Lower lobe of right lung (tissue), 2 donors: ENCODE results near the gene RASSF5. TPM values are rescaled to one million over a fixed set of nuclear protein-coding genes. Genes with fewer than 3 reads are reported as not detected.

Experiments used
- ATAC-seq, 2 donors: fragments of 200-7000 bp; cut with Tn5 transposase; one replicate each; pipeline ENCODE4 v1.9.1; 2020 to 2022; ENCODE audit warnings: mild to moderate bottlenecking in 2 of 2, moderate library complexity in 2 of 2
- DNase-seq: peaks from one replicate; pipeline ENCODE4 v3.0.0-alpha.2; 2020
- H3K27ac ChIP-seq: fragments of 200-600 bp; one replicate; pipeline ENCODE4 v1.8.0; 2022
- H3K27me3 ChIP-seq: fragments of 200-600 bp; one replicate; pipeline ENCODE4 v1.8.0; 2022; ENCODE audit warnings: low read depth
- H3K36me3 ChIP-seq: fragments of 200-600 bp; one replicate; pipeline ENCODE4 v1.8.0; 2022; ENCODE audit warnings: mild to moderate bottlenecking
- H3K4me1 ChIP-seq: fragments of 200-600 bp; one replicate; pipeline ENCODE4 v1.8.0; 2022
- H3K4me3 ChIP-seq: fragments of 200-600 bp; one replicate; pipeline ENCODE4 v1.8.0; 2022; ENCODE audit warnings: mild to moderate bottlenecking
- H3K9me3 ChIP-seq: fragments of 200-600 bp; one replicate; pipeline ENCODE4 v1.8.0; 2022
- CTCF ChIP-seq: fragments of 200-600 bp; IDR thresholded peaks from one replicate; pipeline ENCODE4 v1.8.0; 2022; ENCODE audit warnings: antibody characterized with exemption, mild to moderate bottlenecking
- intact Hi-C: fragments of 100-400 bp; cut with DNase I; formaldehyde crosslinking; loops from one replicate; pipeline ENCODE4 v1.11.0; 2022
- total RNA-seq: library from RNA; stranded (reverse); fragmentation: NEBNext Ultra II Directional; extraction: Animal tissue kit (Norgen Biotek cat#: 25700); gene quantifications from one replicate; pipeline ENCODE4 v1.2.1, GENCODE V29; 2021
- donor health status: DM: no; HTN: yes; CAD: no; lungs with severe emphysema.

RASSF5 gene
- total RNA-seq, 1 donor from 2014 or later, result 48.2 TPM

GRCh38 chr1:206588492-206588891 lies 81.2 kb downstream of the RASSF5 start:
- Histone ChIP-seq H3K27ac (no peak overlapping the region), H3K4me3 (no peak overlapping the region), H3K36me3 (peaks cover 93% of the 10 kb centered on the region), H3K9me3 (no peaks in the 10 kb centered on the region), H3K4me1 (peaks cover 35% of the 10 kb centered on the region), H3K27me3 (no peaks in the 10 kb centered on the region)
- no peak for ATAC-seq
- intact Hi-C loops, result loop anchor here (10.0 kb wide), 1 partner anchor 104 kb away; no protein-coding TSS in a partner anchor
- DNase-seq, result no peak
- TF ChIP-seq CTCF, result no peak

- H3K4me3 ChIP-seq, result no peak overlapping the region
- no peak overlapping the region for H3K27ac ChIP-seq
- no peak for TF ChIP-seq CTCF
- DNase-seq, result no peak
- H3K36me3 ChIP-seq, result peaks cover 93% of the 10 kb centered on the region
- H3K9me3 ChIP-seq, result no peaks in the 10 kb centered on the region
- peaks cover 28% of the 10 kb centered on the region for H3K4me1 ChIP-seq
- ATAC-seq, result peak; percentile 50 to 51
- H3K27me3 ChIP-seq, result no peaks in the 10 kb centered on the region
- intact Hi-C loops, result loop anchor here (10.0 kb wide), 1 partner anchor 104 kb away; no protein-coding TSS in a partner anchor
Observed at GRCh38 chr1:206589206-206589605, 81.9 kb downstream of the RASSF5 start.

- H3K36me3 ChIP-seq, result peaks cover 93% of the 10 kb centered on the region
- H3K4me3 ChIP-seq, result no peak overlapping the region
- peak; percentile 16 to 36 for ATAC-seq
- TF ChIP-seq CTCF, result peak; percentile 16
- peaks cover 18% of the 10 kb centered on the region for H3K4me1 ChIP-seq
- H3K27ac ChIP-seq, result no peak overlapping the region
- no peak for DNase-seq
- no peaks in the 10 kb centered on the region for H3K27me3 ChIP-seq
- intact Hi-C loops, result no loop called here
- H3K9me3 ChIP-seq, result no peaks in the 10 kb centered on the region
Observed at GRCh38 chr1:206590025-206590758, 82.9 kb downstream of the RASSF5 start.

GRCh38 chr1:206591226-206591625 lies 83.9 kb downstream of the RASSF5 start:
- H3K36me3 ChIP-seq, result peaks cover 93% of the 10 kb centered on the region
- intact Hi-C loops, result no loop called here

GRCh38 chr1:206591696-206592095 lies 84.4 kb downstream of the RASSF5 start:
- no peak for TF ChIP-seq CTCF
- Histone ChIP-seq H3K4me1 (peaks cover 16% of the 10 kb centered on the region), H3K36me3 (peaks cover 93% of the 10 kb centered on the region), H3K4me3 (no peak overlapping the region), H3K27ac (no peak overlapping the region), H3K9me3 (no peaks in the 10 kb centered on the region), H3K27me3 (no peaks in the 10 kb centered on the region)
- DNase-seq (no peak), ATAC-seq (no peak)
- intact Hi-C loops, result no loop called here

More at GRCh38 chr1:206591226-206591625, 83.9 kb downstream of the RASSF5 start:
- no peaks in the 10 kb centered on the region for H3K9me3 ChIP-seq
- no peak for DNase-seq
- H3K4me3 ChIP-seq, result no peak overlapping the region
- H3K4me1 ChIP-seq, result peaks cover 16% of the 10 kb centered on the region
- no peaks in the 10 kb centered on the region for H3K27me3 ChIP-seq
- ATAC-seq, result no peak
- TF ChIP-seq CTCF, result no peak
- no peak overlapping the region for H3K27ac ChIP-seq
